OCI-LY1 (cell line): ENCODE data around the gene KIF17.

Experiments
- H2AFZ ChIP-seq: fragments of 200-600 bp; sonication (generic), shearing (Covaris generic); 2 replicates; pipeline ENCODE4 v1.6.0; 2014; ENCODE audit warnings: antibody characterized with exemption, mild to moderate bottlenecking, low read length
- H3F3A ChIP-seq: fragments of 200-600 bp; sonication (generic), shearing (Covaris generic); 2 replicates; pipeline ENCODE4 v1.6.0; 2014; ENCODE audit warnings: mild to moderate bottlenecking, antibody characterized with exemption, low read length, moderate library complexity; ENCODE audit not compliant: insufficient read depth
- H3K27ac ChIP-seq: fragments of 200-600 bp; sonication (generic); 2 replicates; pipeline ENCODE4 v1.5.1; 2014; ENCODE audit warnings: low read length, mixed run types, mild to moderate bottlenecking, low read depth; ENCODE audit not compliant: poor library complexity, severe bottlenecking
- H3K27me3 ChIP-seq: fragments of 200-600 bp; sonication (generic); 2 replicates; pipeline ENCODE4 v1.6.0; 2014; ENCODE audit warnings: antibody characterized with exemption, mild to moderate bottlenecking, low read length, moderate library complexity; ENCODE audit not compliant: insufficient read depth
- H3K36me3 ChIP-seq: fragments of 200-600 bp; sonication (generic); 2 replicates; pipeline ENCODE4 v1.6.1; 2014; ENCODE audit warnings: mild to moderate bottlenecking, antibody characterized with exemption, low read length, moderate library complexity, mixed read lengths; ENCODE audit not compliant: insufficient read depth
- H3K4me1 ChIP-seq: fragments of 200-600 bp; sonication (generic); 2 replicates; pipeline ENCODE4 v1.5.1; 2014; ENCODE audit warnings: mild to moderate bottlenecking, low read length, moderate library complexity; ENCODE audit not compliant: insufficient read depth, severe bottlenecking
- H3K4me2 ChIP-seq: fragments of 200-600 bp; sonication (generic), shearing (Covaris generic); 2 replicates; pipeline ENCODE4 v1.6.1; 2014; ENCODE audit warnings: low read length
- H3K4me3 ChIP-seq: fragments of 200-600 bp; sonication (generic); 2 replicates; pipeline ENCODE4 v1.5.1; 2014; ENCODE audit warnings: low read length, low read depth, mild to moderate bottlenecking, mixed read lengths; ENCODE audit not compliant: poor library complexity, severe bottlenecking
- H3K79me2 ChIP-seq: fragments of 200-600 bp; shearing (Covaris generic); 2 replicates; pipeline ENCODE4 v1.6.1; 2016; ENCODE audit warnings: mixed run types, low read length, mixed read lengths; ENCODE audit not compliant: insufficient read depth
- H3K9ac ChIP-seq: fragments of 200-600 bp; sonication (generic), shearing (Covaris generic); 2 replicates; pipeline ENCODE4 v1.6.1; 2014; ENCODE audit warnings: mild to moderate bottlenecking, low read length, mixed read lengths
- H3K9me2 ChIP-seq: fragments of 200-600 bp; sonication (generic), shearing (Covaris generic); 2 replicates; pipeline ENCODE4 v1.6.1; 2014; ENCODE audit warnings: low read depth, mild to moderate bottlenecking, low read length, mixed read lengths
- H3K9me3 ChIP-seq: fragments of 200-600 bp; shearing (Covaris generic); 2 replicates; pipeline ENCODE4 v1.6.1; 2014; ENCODE audit warnings: low read length, mixed read lengths
- H4K20me1 ChIP-seq: fragments of 200-600 bp; sonication (generic), shearing (Covaris generic); 2 replicates; pipeline ENCODE4 v1.6.0; 2016; ENCODE audit warnings: mild to moderate bottlenecking, low read length; ENCODE audit not compliant: insufficient read depth
- EZH2 ChIP-seq: fragments of 200-600 bp; sonication (generic), shearing (Covaris generic); IDR thresholded peaks from 2 replicates; pipeline ENCODE4 v1.8.0; 2017; ENCODE audit warnings: borderline replicate concordance, mixed run types, mild to moderate bottlenecking, antibody characterized with exemption, low read length, moderate library complexity, mixed read lengths
- TF ChIP-seq, protein P1 (sequence below): fragments of 200-600 bp; sonication (generic), shearing (Covaris generic); IDR thresholded peaks from 2 replicates; pipeline ENCODE4 v1.5.1; 2017; ENCODE audit warnings: mild to moderate bottlenecking, antibody characterized with exemption, low read length, moderate library complexity, mixed read lengths

Gene KIF17

DNA sequence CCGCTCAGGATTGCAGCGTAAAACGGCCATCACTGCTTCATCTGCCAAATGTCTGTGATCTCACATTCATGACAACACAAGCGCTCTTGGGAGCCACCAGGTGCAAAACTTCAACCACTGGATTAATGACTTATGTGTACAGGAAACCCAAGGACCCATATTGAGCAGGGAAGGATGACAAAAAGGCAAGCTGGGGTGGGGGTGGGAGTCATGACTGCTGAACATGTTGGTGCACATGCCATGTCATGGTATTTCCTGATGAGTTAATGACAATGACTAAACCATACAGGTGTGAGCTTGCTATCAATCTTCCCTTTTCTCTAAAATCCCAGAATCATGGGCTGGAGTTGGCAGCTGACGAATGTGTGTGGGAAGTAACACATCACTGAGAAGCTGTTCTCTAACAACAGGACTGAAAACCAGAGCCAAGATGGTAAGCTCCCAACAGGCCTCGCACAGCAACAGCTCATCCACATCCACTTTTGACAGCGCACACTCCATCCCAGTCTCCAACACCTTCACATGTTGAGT lies 17.8 kb upstream of the KIF17 start:
- Histone ChIP-seq H3K79me2 (no peaks in the 10 kb centered on the region), H3K4me1 (peaks cover 17% of the 10 kb centered on the region), H3K27me3 (no peaks in the 10 kb centered on the region; the same call in 1 of the 2 replicates), H4K20me1 (no peaks in the 10 kb centered on the region), H3K9me3 (no peaks in the 10 kb centered on the region), H3F3A (peaks cover 11% of the 10 kb centered on the region; the same call in 1 of the 2 replicates), H3K4me2 (no peak overlapping the region), H3K36me3 (peaks cover 35% of the 10 kb centered on the region; the same call in 1 of the 2 replicates), H2AFZ (no peak overlapping the region), H3K27ac (no peak overlapping the region), H3K4me3 (no peak overlapping the region), H3K9ac (no peak overlapping the region), H3K9me2 (no peaks in the 10 kb centered on the region)
- TF ChIP-seq EZH2: no peak
- TF ChIP-seq, protein P1, sequence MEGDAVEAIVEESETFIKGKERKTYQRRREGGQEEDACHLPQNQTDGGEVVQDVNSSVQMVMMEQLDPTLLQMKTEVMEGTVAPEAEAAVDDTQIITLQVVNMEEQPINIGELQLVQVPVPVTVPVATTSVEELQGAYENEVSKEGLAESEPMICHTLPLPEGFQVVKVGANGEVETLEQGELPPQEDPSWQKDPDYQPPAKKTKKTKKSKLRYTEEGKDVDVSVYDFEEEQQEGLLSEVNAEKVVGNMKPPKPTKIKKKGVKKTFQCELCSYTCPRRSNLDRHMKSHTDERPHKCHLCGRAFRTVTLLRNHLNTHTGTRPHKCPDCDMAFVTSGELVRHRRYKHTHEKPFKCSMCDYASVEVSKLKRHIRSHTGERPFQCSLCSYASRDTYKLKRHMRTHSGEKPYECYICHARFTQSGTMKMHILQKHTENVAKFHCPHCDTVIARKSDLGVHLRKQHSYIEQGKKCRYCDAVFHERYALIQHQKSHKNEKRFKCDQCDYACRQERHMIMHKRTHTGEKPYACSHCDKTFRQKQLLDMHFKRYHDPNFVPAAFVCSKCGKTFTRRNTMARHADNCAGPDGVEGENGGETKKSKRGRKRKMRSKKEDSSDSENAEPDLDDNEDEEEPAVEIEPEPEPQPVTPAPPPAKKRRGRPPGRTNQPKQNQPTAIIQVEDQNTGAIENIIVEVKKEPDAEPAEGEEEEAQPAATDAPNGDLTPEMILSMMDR: no peak

DNA sequence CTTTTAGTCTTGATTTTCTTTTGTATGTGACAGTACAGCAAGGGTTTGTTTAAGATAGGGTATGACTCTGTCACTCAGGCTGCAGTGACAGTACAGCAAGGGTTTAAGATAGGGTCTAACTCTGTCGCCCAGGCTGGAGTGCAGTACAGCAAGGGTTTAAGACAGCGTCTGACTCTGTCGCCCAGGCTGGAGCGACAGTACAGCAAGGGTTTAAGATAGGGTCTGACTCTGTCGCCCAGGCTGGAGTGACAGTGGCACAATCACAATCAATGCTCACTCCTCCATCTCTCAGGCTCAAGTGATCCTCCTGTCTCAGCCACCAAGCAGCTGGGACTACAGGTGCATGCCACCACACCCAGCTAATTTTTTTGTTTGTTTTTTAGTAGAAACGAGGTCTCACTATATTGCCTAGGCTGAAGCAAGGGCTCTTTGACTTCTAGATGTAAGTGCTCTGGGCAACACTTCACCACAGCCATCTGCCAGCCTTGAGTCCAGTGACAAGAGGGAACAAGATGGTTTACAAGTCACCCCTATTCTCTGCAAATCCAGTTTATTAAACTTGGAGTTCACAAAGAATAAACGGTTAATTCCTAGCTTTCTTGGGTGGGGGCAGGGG lies 15.7 kb upstream of the KIF17 start:
- no peaks in the 10 kb centered on the region for H3K9me3 ChIP-seq

DNA sequence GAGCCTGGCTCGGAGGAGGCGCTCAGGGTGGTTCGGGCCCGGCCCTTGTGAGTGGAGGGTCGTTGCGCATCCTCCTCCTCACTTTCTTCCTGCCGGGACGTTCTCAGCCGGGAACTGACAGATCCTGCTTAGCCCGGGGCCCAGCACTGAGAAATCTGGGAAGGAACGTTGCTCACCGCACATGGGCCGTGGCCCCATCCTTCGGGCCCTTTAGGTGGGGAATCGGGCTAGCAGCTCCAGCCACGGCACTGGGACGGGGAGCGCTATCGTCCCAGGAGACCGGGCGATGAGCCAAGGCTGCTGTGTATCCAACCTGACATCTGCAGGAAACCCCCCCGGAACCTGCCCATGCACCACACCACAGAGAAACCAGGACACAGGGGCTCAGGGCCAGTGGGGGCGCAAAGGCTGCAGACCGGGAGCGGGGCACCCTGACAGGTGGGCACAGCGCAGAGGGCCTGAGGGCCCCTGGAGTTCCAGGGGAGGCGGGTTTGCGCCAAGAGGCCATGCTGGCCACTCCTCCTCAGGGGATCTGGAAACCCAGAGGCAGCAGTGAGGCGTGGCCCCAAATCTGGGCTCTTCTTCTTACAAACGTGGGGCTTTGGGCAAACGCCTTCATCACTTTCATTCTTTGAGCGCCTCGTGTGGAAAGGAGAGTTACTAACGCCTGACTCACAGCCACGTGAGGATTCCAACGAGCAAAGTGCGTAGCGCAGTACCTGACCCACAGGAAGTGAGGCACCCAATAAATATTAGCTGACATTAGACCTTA lies 15.0 kb upstream of the KIF17 start, which contains the start of gene SH2D5:
Gene SH2D5, minus strand, starts transcription at position 116 of the 772 bp plus-strand sequence. CDS start 4,659 bp downstream, outside the sequence.
- peaks cover 17% of the 10 kb centered on the region for H3K4me1 ChIP-seq
- peak within 1 kb of the TSS; percentile 82 for H3K4me2 ChIP-seq
- H2AFZ ChIP-seq: no peak within 1 kb of the TSS
- H3K4me3 ChIP-seq: peak within 1 kb of the TSS; percentile 64
- TF ChIP-seq, protein P1: peak; percentile 59
- no peak for TF ChIP-seq EZH2
- H3F3A ChIP-seq: peaks cover 5% of the 10 kb centered on the region; the same call in 1 of the 2 replicates
- H3K36me3 ChIP-seq: peaks cover 7% of the 10 kb centered on the region; the same call in 1 of the 2 replicates
- H3K9ac ChIP-seq: peak within 1 kb of the TSS; percentile 41
- H3K9me2 ChIP-seq: no peaks in the 10 kb centered on the region
- H3K27ac ChIP-seq: peak within 1 kb of the TSS; percentile 18
- no peaks in the 10 kb centered on the region for H4K20me1 ChIP-seq
- H3K27me3 ChIP-seq: peaks cover 8% of the 10 kb centered on the region; the same call in 1 of the 2 replicates
- H3K9me3 ChIP-seq: no peaks in the 10 kb centered on the region
- no peaks in the 10 kb centered on the region for H3K79me2 ChIP-seq

More for the DNA sequence above, 15.7 kb upstream of the KIF17 start:
- Histone ChIP-seq H3K27ac (peak overlapping the region; percentile 18), H3K4me1 (peaks cover 17% of the 10 kb centered on the region), H3K9ac (peak overlapping the region; percentile 41; the same call in 1 of the 2 replicates), H4K20me1 (no peaks in the 10 kb centered on the region), H3K36me3 (peaks cover 14% of the 10 kb centered on the region; the same call in 1 of the 2 replicates), H3K79me2 (no peaks in the 10 kb centered on the region), H3K4me2 (peak overlapping the region; percentile 82), H3K27me3 (peaks cover 5% of the 10 kb centered on the region; the same call in 1 of the 2 replicates), H3K9me2 (no peaks in the 10 kb centered on the region), H3F3A (peaks cover 5% of the 10 kb centered on the region; the same call in 1 of the 2 replicates), H3K4me3 (peak overlapping the region; percentile 64), H2AFZ (no peak overlapping the region)
- TF ChIP-seq EZH2: no peak
- TF ChIP-seq, protein P1: no peak; the same call in 1 of the 2 replicates
